GM23248 (cell line): ENCODE results near the gene VAMP5. TPM values are rescaled to one million over a fixed set of nuclear protein-coding genes. Genes with fewer than 3 reads are reported as not detected.
"Not testable (repeated sequence)": the region's sequence is repeated elsewhere in the genome, so short reads cannot be mapped to it uniquely, and the experiment has no call there.

Source experiments
- DNase-seq: peaks from one replicate; pipeline ENCODE4 v3.0.0-alpha.2; 2015
- H2AFZ ChIP-seq: fragments of 200-600 bp; sonication (generic); 2 replicates; pipeline ENCODE4 v1.6.1; 2016; ENCODE audit warnings: antibody characterized with exemption
- H3F3A ChIP-seq: fragments of 200-600 bp; sonication (generic); 2 replicates; pipeline ENCODE4 v1.6.1; 2016; ENCODE audit warnings: mild to moderate bottlenecking, antibody characterized with exemption, mixed run types; ENCODE audit not compliant: insufficient read depth
- H3K27ac ChIP-seq: fragments of 200-600 bp; sonication (generic); 2 replicates; pipeline ENCODE4 v1.5.1; 2016; ENCODE audit warnings: mild to moderate bottlenecking
- H3K27me3 ChIP-seq: fragments of 200-600 bp; sonication (generic); replicated peaks from 2 replicates; pipeline ENCODE4 v1.6.1; 2016; ENCODE audit warnings: mild to moderate bottlenecking; ENCODE audit not compliant: insufficient read depth
- H3K36me3 ChIP-seq: fragments of 200-600 bp; sonication (generic); 2 replicates; pipeline ENCODE4 v1.6.1; 2016; ENCODE audit warnings: low read depth, mild to moderate bottlenecking
- H3K4me1 ChIP-seq: fragments of 200-600 bp; sonication (generic); 2 replicates; pipeline ENCODE4 v1.6.1; 2016; ENCODE audit warnings: mild to moderate bottlenecking; ENCODE audit not compliant: insufficient read depth
- H3K4me2 ChIP-seq: fragments of 200-600 bp; sonication (generic); one replicate; pipeline ENCODE4 v1.6.1; 2016; ENCODE audit warnings: mild to moderate bottlenecking; ENCODE audit not compliant: unreplicated experiment
- H3K4me3 ChIP-seq: fragments of 200-600 bp; sonication (generic); 2 replicates; pipeline ENCODE4 v1.5.1; 2016; ENCODE audit warnings: mild to moderate bottlenecking
- H3K79me2 ChIP-seq: fragments of 200-600 bp; sonication (generic); 2 replicates; pipeline ENCODE4 v1.6.1; 2016; ENCODE audit warnings: mild to moderate bottlenecking; ENCODE audit not compliant: insufficient read depth
- H3K9ac ChIP-seq: fragments of 200-600 bp; sonication (generic); 2 replicates; pipeline ENCODE4 v1.6.1; 2016; ENCODE audit warnings: mild to moderate bottlenecking
- H3K9me2 ChIP-seq: fragments of 200-600 bp; sonication (generic); 2 replicates; pipeline ENCODE4 v1.6.1; 2016; ENCODE audit warnings: mixed run types, mild to moderate bottlenecking, moderate library complexity; ENCODE audit not compliant: insufficient read depth
- H3K9me3 ChIP-seq: fragments of 200-600 bp; sonication (generic); one replicate; pipeline ENCODE4 v1.6.1; 2017; ENCODE audit warnings: low read depth
- H4K20me1 ChIP-seq: fragments of 200-600 bp; sonication (generic); 2 replicates; pipeline ENCODE4 v1.6.0; 2016; ENCODE audit not compliant: insufficient read depth
- EZH2 ChIP-seq: fragments of 200-600 bp; sonication (generic); IDR thresholded peaks from 2 replicates; pipeline ENCODE4 v1.6.1; 2018; ENCODE audit warnings: antibody characterized with exemption, mild to moderate bottlenecking; ENCODE audit not compliant: insufficient read depth, poor library complexity, severe bottlenecking
- EZH2phosphoT487 ChIP-seq: fragments of 200-600 bp; sonication (generic); IDR thresholded peaks from 2 replicates; pipeline ENCODE4 v1.6.1; 2018; ENCODE audit warnings: antibody characterized with exemption, moderate library complexity, mild to moderate bottlenecking, low read depth; ENCODE audit not compliant: insufficient read depth
- WGBS, 2 experiments: methylation state at CpG; one replicate each; pipeline ENCODE4 v1.1.6; 2015 to 2017; ENCODE audit warnings: low lambda C conversion rate in 2 of 2, low coverage in 1 of 2; ENCODE audit errors: missing lambda C conversion rate in 2 of 2; 5-methylcytosine and 5-hydroxymethylcytosine counted together
- in situ Hi-C: fragments of 300-500 bp; cut with MboI; formaldehyde crosslinking; loops from 2 replicates; pipeline ENCODE4 v1.15.0; 2020
- polyA plus RNA-seq: library from polyadenylated mRNA; unstranded; fragments of >200 nt; fragmentation: Nextera tagmentation; extraction: Ambion mirVana; gene quantifications from 2 replicates; pipeline ENCODE4 v1.2.1, GENCODE V29; 2016
- total RNA-seq: library from RNA; depleted of rRNA; stranded (reverse); fragments of >200 nt; shearing (Covaris generic); gene quantifications from 2 replicates; pipeline ENCODE4 v1.2.3, GENCODE V29; 2014

Gene VAMP5
- total and polyA plus RNA-seq, 2 experiments from 2014 or later: 59.0 to 289 TPM

GRCh38 chr2:85553184-85553583 is 31.0 kb upstream of the VAMP5 start:
- H4K20me1 ChIP-seq: no peaks in the 10 kb centered on the region
- H2AFZ ChIP-seq: no peak overlapping the region
- 66 to 75% methylated on average over 6 of the region's 6 CpGs for WGBS, 2 experiments
- TF ChIP-seq EZH2phosphoT487 (no peak), EZH2 (no peak)
- no peaks in the 10 kb centered on the region for H3K9me3 ChIP-seq
- no peaks in the 10 kb centered on the region for H3K9me2 ChIP-seq
- H3F3A ChIP-seq: peaks cover 37% of the 10 kb centered on the region
- no peak overlapping the region for H3K27ac ChIP-seq
- H3K4me1 ChIP-seq: peaks cover 24% of the 10 kb centered on the region
- in situ Hi-C loops: no loop called here
- H3K79me2 ChIP-seq: peaks cover 39% of the 10 kb centered on the region
- no peak overlapping the region for H3K4me2 ChIP-seq
- H3K36me3 ChIP-seq: peaks cover 16% of the 10 kb centered on the region
- H3K4me3 ChIP-seq: no peak overlapping the region
- no peaks in the 10 kb centered on the region for H3K27me3 ChIP-seq
- DNase-seq: no peak
- no peak overlapping the region for H3K9ac ChIP-seq

GRCh38 chr2:85554980-85555612 is 29.1 kb upstream of the VAMP5 start:
- H4K20me1 ChIP-seq: no peaks in the 10 kb centered on the region
- H3K36me3 ChIP-seq: peaks cover 16% of the 10 kb centered on the region
- H3F3A ChIP-seq: peaks cover 18% of the 10 kb centered on the region
- no peak overlapping the region for H3K9ac ChIP-seq
- no peaks in the 10 kb centered on the region for H3K27me3 ChIP-seq
- H3K4me1 ChIP-seq: peaks cover 19% of the 10 kb centered on the region
- TF ChIP-seq EZH2phosphoT487: no peak
- no peak for TF ChIP-seq EZH2
- no peak overlapping the region for H2AFZ ChIP-seq
- H3K9me2 ChIP-seq: no peaks in the 10 kb centered on the region
- no peak for DNase-seq
- in situ Hi-C loops: no loop called here
- H3K4me3 ChIP-seq: no peak overlapping the region
- no peak overlapping the region for H3K4me2 ChIP-seq
- WGBS, 2 experiments: 97 to 98% methylated on average over 3 of the region's 3 CpGs
- no peak overlapping the region for H3K27ac ChIP-seq
- no peaks in the 10 kb centered on the region for H3K9me3 ChIP-seq
- peaks cover 58% of the 10 kb centered on the region for H3K79me2 ChIP-seq

DNA sequence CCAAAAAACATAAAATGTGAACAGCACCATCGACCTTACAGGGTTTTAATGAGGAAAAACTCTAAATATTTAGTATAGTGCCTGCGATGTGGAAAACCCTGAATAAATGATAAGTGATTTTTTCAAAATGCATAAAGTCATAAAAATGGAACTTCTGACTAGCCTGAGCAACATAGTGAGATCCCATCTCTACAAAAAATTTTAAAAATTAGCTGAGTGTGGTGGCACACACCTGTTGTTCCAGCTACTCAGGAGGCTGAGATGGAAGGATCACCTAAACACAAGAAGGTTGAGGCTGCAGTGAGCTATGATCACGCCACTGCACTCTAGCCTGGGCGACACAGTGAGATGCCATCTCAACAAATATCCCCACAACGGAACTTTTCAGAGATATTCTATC is 27.1 kb upstream of the VAMP5 start:
- H3K4me3 ChIP-seq: no peak overlapping the region
- peaks cover 5% of the 10 kb centered on the region; the same call in 1 of the 2 replicates for H3F3A ChIP-seq
- peaks cover 6% of the 10 kb centered on the region; the same call in 1 of the 2 replicates for H3K36me3 ChIP-seq
- no peak for TF ChIP-seq EZH2phosphoT487
- TF ChIP-seq EZH2: no peak
- H3K27ac ChIP-seq: no peak overlapping the region
- H2AFZ ChIP-seq: no peak overlapping the region
- H4K20me1 ChIP-seq: no peaks in the 10 kb centered on the region
- 85% methylated on average over 5 of the region's 5 CpGs for WGBS, 2 experiments
- peaks cover 62% of the 10 kb centered on the region for H3K79me2 ChIP-seq
- no peaks in the 10 kb centered on the region for H3K27me3 ChIP-seq
- no peak for DNase-seq
- in situ Hi-C loops: no loop called here
- H3K9me2 ChIP-seq: no peaks in the 10 kb centered on the region
- no peak overlapping the region for H3K9ac ChIP-seq
- no peak overlapping the region for H3K4me2 ChIP-seq
- H3K9me3 ChIP-seq: no peaks in the 10 kb centered on the region
- H3K4me1 ChIP-seq: peaks cover 14% of the 10 kb centered on the region

GRCh38 chr2:85558160-85558559 is 26.1 kb upstream of the VAMP5 start:
- H3K79me2 ChIP-seq: peaks cover 62% of the 10 kb centered on the region
- in situ Hi-C loops: no loop called here

DNA sequence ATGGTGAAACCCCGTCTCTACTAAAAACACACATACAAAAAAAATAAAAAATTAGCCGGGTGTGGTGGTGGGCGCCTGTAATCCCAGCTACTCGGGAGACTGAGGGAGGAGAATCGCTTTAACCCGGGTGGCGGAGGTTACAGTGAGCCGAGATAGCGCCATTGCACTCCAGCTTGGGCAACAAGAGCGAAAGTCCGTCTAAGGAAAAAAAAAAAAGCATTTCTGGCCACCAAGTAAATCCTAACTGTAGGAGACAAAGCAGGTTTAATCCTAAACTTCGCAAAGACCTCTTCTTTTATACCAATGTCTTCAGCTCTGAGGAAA is 23.9 kb upstream of the VAMP5 start:
- H3K27me3 ChIP-seq, in situ Hi-C loops, H3F3A ChIP-seq, H3K9me2 ChIP-seq, DNase-seq, H3K9me3 ChIP-seq, H3K27ac ChIP-seq, H4K20me1 ChIP-seq, H3K36me3 ChIP-seq: not testable (repeated sequence)
- Histone ChIP-seq H3K4me1 (peaks cover 14% of the 10 kb centered on the region), H3K79me2 (peaks cover 58% of the 10 kb centered on the region), H2AFZ (peak overlapping the region; percentile 99; the same call in 1 of the 2 replicates), H3K4me2 (peak overlapping the region; percentile 90), H3K4me3 (peak overlapping the region; percentile 91), H3K9ac (peak overlapping the region; percentile 81)
- 71 to 80% methylated on average over 12 of the region's 12 CpGs for WGBS, 2 experiments

More at GRCh38 chr2:85558160-85558559, 26.1 kb upstream of the VAMP5 start:
- Histone ChIP-seq H3K27me3 (no peaks in the 10 kb centered on the region), H2AFZ (no peak overlapping the region), H3K27ac (no peak overlapping the region), H3K4me1 (peaks cover 14% of the 10 kb centered on the region), H3K9me3 (no peaks in the 10 kb centered on the region), H3K4me3 (no peak overlapping the region), H3K9ac (no peak overlapping the region), H3K36me3 (peaks cover 6% of the 10 kb centered on the region; the same call in 1 of the 2 replicates), H4K20me1 (no peaks in the 10 kb centered on the region), H3K9me2 (no peaks in the 10 kb centered on the region), H3K4me2 (no peak overlapping the region), H3F3A (no peaks in the 10 kb centered on the region)
- TF ChIP-seq EZH2phosphoT487 (no peak), EZH2 (no peak)
- 100% methylated on average over 1 of the region's 1 CpG for WGBS, 2 experiments
- no peak for DNase-seq
